OCI-LY7 (cell line): ENCODE measurements around the gene SASH1. TPM values are rescaled to one million over a fixed set of nuclear protein-coding genes. Genes with fewer than 3 reads are reported as not detected.

ENCODE experiments used
- BruUV-seq: library from RNA; stranded (reverse); fragments of 400-500 nt; replicated peaks from 2 replicates; lab custom pipeline; 2021; lab: Mats Ljungman, UMichigan
- CTCF ChIA-PET: fragments of 300-600 bp; sonication (Branson Sonifier 250); formaldehyde crosslinking; loops from one replicate; lab custom pipeline; 2022; ENCODE audit warnings: antibody characterized with exemption; ENCODE audit not compliant: unreplicated experiment; lab: Charles Lee
- POLR2A ChIA-PET: fragments of 300-600 bp; sonication (Branson Sonifier 250); formaldehyde crosslinking; loops from one replicate; lab custom pipeline; 2022; ENCODE audit warnings: antibody characterized with exemption; lab: Charles Lee
- DNase-seq: peaks from one replicate; pipeline ENCODE4 v3.0.0-alpha.2; 2015; ENCODE audit warnings: low spot score
- H2AFZ ChIP-seq: fragments of 200-600 bp; sonication (generic), shearing (Covaris generic); 2 replicates; pipeline ENCODE4 v1.6.1; 2014; ENCODE audit warnings: mild to moderate bottlenecking, antibody characterized with exemption, low read length, moderate library complexity
- H3K27ac ChIP-seq: fragments of 200-600 bp; sonication (generic); 2 replicates; pipeline ENCODE4 v1.5.1; 2014; ENCODE audit warnings: mixed run types, low read depth, mild to moderate bottlenecking, moderate library complexity, low read length, inconsistent platforms; ENCODE audit not compliant: poor library complexity, severe bottlenecking
- H3K36me3 ChIP-seq: fragments of 200-600 bp; sonication (generic); 2 replicates; pipeline ENCODE4 v1.6.1; 2014; ENCODE audit warnings: mild to moderate bottlenecking, antibody characterized with exemption, low read length, moderate library complexity, mixed read lengths; ENCODE audit not compliant: insufficient read depth
- H3K4me1 ChIP-seq: fragments of 200-600 bp; sonication (generic); 2 replicates; pipeline ENCODE4 v1.5.1; 2014; ENCODE audit warnings: mild to moderate bottlenecking, low read length; ENCODE audit not compliant: insufficient read depth, poor library complexity, severe bottlenecking
- H3K4me2 ChIP-seq: fragments of 200-600 bp; sonication (generic); 2 replicates; pipeline ENCODE4 v1.6.1; 2014; ENCODE audit warnings: mild to moderate bottlenecking, low read length
- H3K4me3 ChIP-seq: fragments of 200-600 bp; sonication (generic); 2 replicates; pipeline ENCODE4 v1.5.1; 2014; ENCODE audit warnings: mild to moderate bottlenecking, low read depth, low read length; ENCODE audit not compliant: poor library complexity, severe bottlenecking
- H3K79me2 ChIP-seq: fragments of 200-600 bp; sonication (generic); 2 replicates; pipeline ENCODE4 v1.6.1; 2016; ENCODE audit warnings: low read depth, mild to moderate bottlenecking, low read length, moderate library complexity, mixed read lengths; ENCODE audit not compliant: insufficient read depth
- H3K9me2 ChIP-seq: fragments of 200-600 bp; sonication (generic); 2 replicates; pipeline ENCODE4 v1.6.1; 2016; ENCODE audit warnings: mild to moderate bottlenecking, low read length, mixed read lengths; ENCODE audit not compliant: insufficient read depth
- H3K9me3 ChIP-seq: fragments of 200-600 bp; sonication (generic); 2 replicates; pipeline ENCODE4 v1.6.1; 2014; ENCODE audit warnings: mild to moderate bottlenecking, mixed run types, low read length, mixed read lengths
- H4K20me1 ChIP-seq: fragments of 200-600 bp; sonication (generic); 2 replicates; pipeline ENCODE4 v1.6.1; 2014; ENCODE audit warnings: mild to moderate bottlenecking, antibody characterized with exemption, low read length, moderate library complexity, mixed read lengths; ENCODE audit not compliant: insufficient read depth
- CTCF ChIP-seq: fragments of 200-600 bp; sonication (generic); conservative IDR thresholded peaks from 2 replicates; pipeline ENCODE4 v1.5.1; 2014; ENCODE audit warnings: mild to moderate bottlenecking, antibody characterized with exemption, low read length, moderate library complexity, mixed read lengths
- EZH2phosphoT487 ChIP-seq: fragments of 200-600 bp; sonication (generic); IDR thresholded peaks from 2 replicates; pipeline ENCODE4 v1.6.1; 2018; ENCODE audit warnings: low read depth, borderline replicate concordance, mild to moderate bottlenecking, mixed run types, antibody characterized with exemption, low read length, moderate library complexity, mixed read lengths
- intact Hi-C: fragments of 100-400 bp; cut with micrococcal nuclease; formaldehyde crosslinking; loops from one replicate; pipeline ENCODE4 v1.10.0; 2022; ENCODE audit not compliant: unreplicated experiment
- total RNA-seq, 2 experiments: library from RNA; depleted of rRNA in 1 of 2; stranded (reverse); fragments of >200 nt in 1 of 2; shearing (Covaris generic) in 1 of 2; gene quantifications; 2 replicates each; pipeline ENCODE4 v1.2.3, GENCODE V29; 2014 to 2022

The SASH1 gene
- total RNA-seq, 2 experiments from 2014 or later = not detected

GRCh38 chr6:148563066-148563465 is 220.4 kb downstream of the SASH1 start:
- H3K9me3 ChIP-seq = no peaks in the 10 kb centered on the region
- no peaks in the 10 kb centered on the region for H3K36me3 ChIP-seq
- no peaks in the 10 kb centered on the region for H3K4me1 ChIP-seq
- H3K27ac ChIP-seq = no peak overlapping the region
- H3K9me2 ChIP-seq = no peaks in the 10 kb centered on the region
- no peak overlapping the region for H3K4me3 ChIP-seq
- H3K79me2 ChIP-seq = no peaks in the 10 kb centered on the region
- BruUV-seq = no TSS peak
- no peak overlapping the region for H3K4me2 ChIP-seq
- TF ChIP-seq EZH2phosphoT487 (no peak), CTCF (no peak)
- no peaks in the 10 kb centered on the region for H4K20me1 ChIP-seq
- no peak overlapping the region for H2AFZ ChIP-seq
- ChIA-PET CTCF (no interaction called here), POLR2A (no interaction called here)
- no peak for DNase-seq
- intact Hi-C loops = no loop called here

- H4K20me1 ChIP-seq = no peaks in the 10 kb centered on the region
- POLR2A ChIA-PET = no interaction called here
- H3K27ac ChIP-seq = no peak overlapping the region
- no peaks in the 10 kb centered on the region for H3K79me2 ChIP-seq
- no TSS peak for BruUV-seq
- intact Hi-C loops = no loop called here
- H3K9me2 ChIP-seq = no peaks in the 10 kb centered on the region
- H3K4me3 ChIP-seq = no peak overlapping the region
- H3K9me3 ChIP-seq = no peaks in the 10 kb centered on the region
- H3K36me3 ChIP-seq = no peaks in the 10 kb centered on the region
- H3K4me2 ChIP-seq = no peak overlapping the region
- CTCF ChIA-PET = no interaction called here
- H2AFZ ChIP-seq = no peak overlapping the region
- no peak for TF ChIP-seq EZH2phosphoT487
- no peak for TF ChIP-seq CTCF
- no peak for DNase-seq
- no peaks in the 10 kb centered on the region for H3K4me1 ChIP-seq
These were observed 221.9 kb downstream of the SASH1 start for GRCh38 chr6:148564494-148565035.

DNA sequence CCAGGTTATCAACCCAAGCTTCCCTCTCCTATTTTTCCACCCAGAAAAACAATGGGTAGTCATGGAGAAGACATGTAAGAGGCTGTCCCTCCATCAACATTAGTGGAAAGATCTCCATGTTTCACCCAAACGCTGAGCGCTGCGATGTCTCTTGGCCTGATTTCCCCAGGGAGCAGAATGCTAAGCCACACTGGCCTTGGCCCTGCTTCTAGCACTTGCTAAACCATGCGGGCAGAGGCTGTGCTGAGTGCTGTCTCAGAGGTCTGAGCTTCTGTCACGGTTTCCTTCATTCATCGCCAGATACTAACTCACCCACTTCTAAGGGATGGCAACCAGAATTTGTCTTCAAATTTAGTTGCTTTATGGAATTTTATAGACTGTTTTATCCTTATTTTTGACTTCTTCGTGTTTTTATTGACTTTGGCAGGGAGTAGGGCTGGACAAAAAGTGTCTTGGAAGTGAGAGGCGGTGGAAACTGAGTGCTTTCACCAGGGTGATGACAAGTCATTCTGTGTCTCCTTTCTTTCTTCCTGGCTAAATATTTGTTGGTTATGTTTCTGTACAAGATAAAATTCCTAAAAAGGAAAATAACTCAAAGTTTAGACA is 222.8 kb downstream of the SASH1 start:
- no peak overlapping the region for H2AFZ ChIP-seq
- intact Hi-C loops = no loop called here
- no peak overlapping the region for H3K4me2 ChIP-seq
- no TSS peak for BruUV-seq
- no peak overlapping the region for H3K4me3 ChIP-seq
- no peaks in the 10 kb centered on the region for H3K9me2 ChIP-seq
- ChIA-PET POLR2A (no interaction called here), CTCF (no interaction called here)
- no peak overlapping the region for H3K27ac ChIP-seq
- H3K4me1 ChIP-seq = no peaks in the 10 kb centered on the region
- H4K20me1 ChIP-seq = no peaks in the 10 kb centered on the region
- H3K36me3 ChIP-seq = no peaks in the 10 kb centered on the region
- H3K9me3 ChIP-seq = no peaks in the 10 kb centered on the region
- no peaks in the 10 kb centered on the region for H3K79me2 ChIP-seq
- no peak for TF ChIP-seq EZH2phosphoT487
- no peak for TF ChIP-seq CTCF
- DNase-seq = no peak
